Activated naive CD4-positive, alpha-beta T cell treated with anti-CD3 and anti-CD28 coated beads for 36 hours (primary cell): ENCODE results near the gene ATP7A. TPM values are rescaled to one million over a fixed set of nuclear protein-coding genes. Genes with fewer than 3 reads are reported as not detected.
"Not testable (repeated sequence)": the region's sequence is repeated elsewhere in the genome, so short reads cannot be mapped to it uniquely, and the experiment has no call there.

Experiments
- CTCF ChIA-PET: fragments of 350-600 bp; sonication (Branson Sonifier 250); formaldehyde crosslinking; loops from one replicate; lab custom pipeline; 2021; ENCODE audit warnings: antibody characterized with exemption; lab: Charles Lee
- DNase-seq: peaks from one replicate; pipeline ENCODE4 v3.0.0-alpha.2; 2020
- H3K27ac Mint-ChIP-seq: one replicate; pipeline ENCODE4 v1.8.0; 2021; ENCODE audit warnings: mild to moderate bottlenecking, mixed read lengths
- H3K27me3 Mint-ChIP-seq: one replicate; pipeline ENCODE4 v1.8.0; 2021; ENCODE audit warnings: low read depth, mixed read lengths
- H3K36me3 Mint-ChIP-seq: one replicate; pipeline ENCODE4 v1.8.0; 2021; ENCODE audit warnings: low read depth, mixed read lengths
- H3K4me1 Mint-ChIP-seq: one replicate; pipeline ENCODE4 v1.8.0; 2021; ENCODE audit warnings: low read depth, mixed read lengths
- H3K4me3 Mint-ChIP-seq: one replicate; pipeline ENCODE4 v1.8.0; 2021; ENCODE audit warnings: mild to moderate bottlenecking, moderate library complexity, mixed read lengths
- H3K9me3 Mint-ChIP-seq: one replicate; pipeline ENCODE4 v1.8.0; 2021; ENCODE audit warnings: mixed read lengths
- intact Hi-C: fragments of 100-400 bp; cut with micrococcal nuclease; formaldehyde crosslinking; loops from one replicate; pipeline ENCODE4 v1.15.1; 2023
- total RNA-seq, 2 experiments: library from RNA; stranded (reverse); gene quantifications; one replicate each; pipeline ENCODE4 v1.2.3, GENCODE V29; 2021

The ATP7A gene
- total RNA-seq, 2 experiments from 2014 or later: 5.3 to 5.5 TPM

DNA sequence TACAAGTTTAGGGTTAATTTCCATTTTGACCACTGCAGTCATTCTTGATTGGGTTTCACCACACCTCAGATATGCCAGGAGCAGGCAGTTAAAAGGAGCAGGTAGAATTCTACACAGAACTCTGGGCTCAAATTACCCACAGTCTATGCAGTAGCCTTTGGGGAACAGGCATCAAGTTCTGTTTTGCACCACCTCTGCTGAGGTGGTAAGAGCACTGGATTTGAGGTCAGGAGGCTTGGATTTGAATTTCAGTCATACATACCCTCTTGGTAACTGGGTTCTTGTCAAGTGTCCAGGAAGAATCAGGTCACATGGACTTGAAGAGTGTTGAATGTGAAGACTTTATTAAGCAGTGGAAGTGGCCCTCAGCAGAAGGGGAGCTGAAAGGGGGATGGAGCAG lies 153.2 kb downstream of the ATP7A start:
- Mint-ChIP-seq H3K27ac (no peak overlapping the region), H3K9me3 (no peaks in the 10 kb centered on the region), H3K36me3 (no peaks in the 10 kb centered on the region), H3K4me1 (peaks cover 14% of the 10 kb centered on the region), H3K27me3 (no peaks in the 10 kb centered on the region), H3K4me3 (no peak overlapping the region)
- no peak for DNase-seq
- CTCF ChIA-PET: no interaction called here
- intact Hi-C loops: loop anchor here (2.0 kb wide), 1 partner anchor 169 kb away; the partner anchor contains the start of gene MAGT1

DNA sequence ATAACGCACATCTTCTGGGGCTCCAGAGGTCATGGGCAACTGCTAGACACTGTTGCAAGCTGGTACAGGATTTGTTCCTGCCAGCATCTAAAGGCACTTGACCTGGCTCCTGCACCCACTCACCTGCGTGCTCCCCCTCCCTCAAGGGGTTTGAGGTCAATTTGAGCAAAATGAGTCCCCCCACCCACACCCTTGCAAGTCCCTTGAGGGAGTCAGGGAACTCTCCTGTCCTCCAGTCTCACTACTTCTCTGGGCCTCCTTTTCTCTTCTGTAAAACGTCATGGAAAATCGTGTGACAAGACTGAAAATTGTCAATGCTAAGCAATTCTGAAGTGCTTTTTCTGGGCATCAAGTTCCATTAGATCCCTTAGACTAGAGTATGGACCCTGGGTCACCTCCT lies 153.7 kb downstream of the ATP7A start:
- CTCF ChIA-PET: interaction anchor here (0.6 kb wide), 3 partner anchors 17 to 72 kb away, joined by 3 to 7 read pairs (median 4); no protein-coding TSS in a partner anchor
- H3K36me3 Mint-ChIP-seq: no peaks in the 10 kb centered on the region
- no peaks in the 10 kb centered on the region for H3K27me3 Mint-ChIP-seq
- H3K4me1 Mint-ChIP-seq: peaks cover 14% of the 10 kb centered on the region
- H3K27ac Mint-ChIP-seq: no peak overlapping the region
- intact Hi-C loops: loop anchor here (2.0 kb wide), 1 partner anchor 169 kb away; the partner anchor contains the start of gene MAGT1
- H3K4me3 Mint-ChIP-seq: no peak overlapping the region
- H3K9me3 Mint-ChIP-seq: no peaks in the 10 kb centered on the region
- no peak for DNase-seq

DNA sequence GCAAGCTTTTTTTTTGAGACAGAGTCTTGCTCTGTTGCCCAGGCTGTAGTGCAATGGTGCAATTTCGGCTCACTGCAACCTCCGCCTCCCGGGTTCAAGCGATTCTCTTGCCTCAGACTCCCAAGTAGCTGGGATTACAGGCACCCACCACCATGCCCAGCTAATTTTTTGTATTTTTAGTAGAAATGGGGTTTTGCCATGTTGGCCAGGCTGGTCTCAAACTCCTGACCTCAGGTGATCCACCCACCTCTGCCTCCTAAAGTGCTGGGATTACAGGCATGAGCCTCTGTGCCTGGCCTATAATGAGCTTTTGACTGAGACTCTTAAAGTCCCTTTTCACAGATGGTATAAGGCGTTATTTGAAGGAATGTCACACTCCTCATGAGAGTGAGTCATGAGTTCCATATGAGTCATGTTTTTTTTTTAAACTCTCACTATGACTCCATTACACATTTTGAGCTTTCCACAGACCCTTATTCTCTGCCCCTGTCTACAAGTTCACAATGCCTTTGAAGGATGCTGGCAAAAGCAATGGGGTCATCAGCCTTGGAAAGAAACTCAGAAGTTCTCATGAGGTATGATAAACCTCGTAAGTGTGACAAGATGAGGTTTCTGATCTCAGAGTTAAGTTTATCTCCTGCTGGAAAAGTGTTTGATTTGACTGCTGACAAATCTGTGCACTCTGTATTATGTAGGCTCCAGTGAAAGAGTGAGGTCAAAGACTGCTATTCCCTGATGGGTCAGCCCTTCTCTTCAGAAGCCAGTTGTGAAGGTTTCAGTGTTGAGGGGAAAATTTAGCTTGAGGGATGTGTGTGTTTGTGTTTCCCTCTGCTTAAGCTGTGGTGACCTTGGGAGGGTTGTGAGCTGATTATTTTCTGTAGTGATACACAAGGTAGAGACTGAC lies 154.5 kb downstream of the ATP7A start:
- H3K27me3 Mint-ChIP-seq, H3K9me3 Mint-ChIP-seq, H3K36me3 Mint-ChIP-seq, H3K4me3 Mint-ChIP-seq: not testable (repeated sequence)
- Mint-ChIP-seq H3K4me1 (peaks cover 14% of the 10 kb centered on the region), H3K27ac (peak overlapping the region; percentile 82)
- intact Hi-C loops: loop anchor here (1.0 to 5.0 kb wide), 7 partner anchors 8 to 452 kb away; partner anchors contain the start of genes ATP7A, ATRX, MAGT1 and PGK1
- DNase-seq: peak; percentile 15
- CTCF ChIA-PET: interaction anchor here (0.6 to 0.7 kb wide), 5 partner anchors 16 to 492 kb away, joined by 3 to 7 read pairs (median 4); no protein-coding TSS in a partner anchor

- Mint-ChIP-seq H3K27me3 (no peaks in the 10 kb centered on the region), H3K9me3 (no peaks in the 10 kb centered on the region), H3K4me3 (no peak overlapping the region), H3K27ac (no peak overlapping the region), H3K4me1 (peaks cover 14% of the 10 kb centered on the region), H3K36me3 (no peaks in the 10 kb centered on the region)
- CTCF ChIA-PET: no interaction called here
- DNase-seq: no peak
- intact Hi-C loops: loop anchor here (5.0 kb wide), 1 partner anchor 279 kb away; the partner anchor contains the start of gene ATRX
Measured at GRCh38 chrX:78066110-78066509, 155.6 kb downstream of the ATP7A start.

GRCh38 chrX:78071331-78071730 lies 160.8 kb downstream of the ATP7A start:
- Mint-ChIP-seq H3K27me3 (no peaks in the 10 kb centered on the region), H3K27ac (no peak overlapping the region), H3K4me3 (no peak overlapping the region), H3K4me1 (peaks cover 8% of the 10 kb centered on the region), H3K9me3 (peaks cover 7% of the 10 kb centered on the region), H3K36me3 (peaks cover 7% of the 10 kb centered on the region)
- DNase-seq: no peak
- CTCF ChIA-PET: interaction anchor here (0.6 kb wide), 1 partner anchor 32 kb away, joined by 3 read pairs; no protein-coding TSS in a partner anchor
- intact Hi-C loops: no loop called here

- H3K27ac Mint-ChIP-seq, H3K27me3 Mint-ChIP-seq, H3K36me3 Mint-ChIP-seq, H3K4me3 Mint-ChIP-seq, H3K9me3 Mint-ChIP-seq, H3K4me1 Mint-ChIP-seq: not testable (repeated sequence)
- CTCF ChIA-PET: interaction anchor here (1.4 to 1.7 kb wide), 2 partner anchors 28 to 49 kb away, joined by 3 to 6 read pairs; no protein-coding TSS in a partner anchor
- DNase-seq: peak; percentile 15
- intact Hi-C loops: loop anchor here (1.0 kb wide), 1 partner anchor 8 kb away; no protein-coding TSS in a partner anchor
Measured at GRCh38 chrX:78073147-78074077, 162.9 kb downstream of the ATP7A start.

- Mint-ChIP-seq H3K36me3 (peaks cover 10% of the 10 kb centered on the region), H3K9me3 (peaks cover 9% of the 10 kb centered on the region), H3K4me3 (no peak overlapping the region), H3K4me1 (peaks cover 8% of the 10 kb centered on the region), H3K27ac (peak overlapping the region; percentile 56), H3K27me3 (no peaks in the 10 kb centered on the region)
- no peak for DNase-seq
- CTCF ChIA-PET: interaction anchor here (1.4 to 1.7 kb wide), 2 partner anchors 27 to 49 kb away, joined by 3 to 6 read pairs; no protein-coding TSS in a partner anchor
- intact Hi-C loops: no loop called here
Measured at GRCh38 chrX:78074088-78074487, 163.6 kb downstream of the ATP7A start.

GRCh38 chrX:78075787-78076389 lies 165.4 kb downstream of the ATP7A start:
- Mint-ChIP-seq H3K27me3 (no peaks in the 10 kb centered on the region), H3K36me3 (peaks cover 10% of the 10 kb centered on the region), H3K4me1 (peaks cover 8% of the 10 kb centered on the region), H3K27ac (peak overlapping the region; percentile 48), H3K9me3 (peaks cover 9% of the 10 kb centered on the region), H3K4me3 (no peak overlapping the region)
- intact Hi-C loops: no loop called here
- CTCF ChIA-PET: no interaction called here
- peak; percentile 18 for DNase-seq

DNA sequence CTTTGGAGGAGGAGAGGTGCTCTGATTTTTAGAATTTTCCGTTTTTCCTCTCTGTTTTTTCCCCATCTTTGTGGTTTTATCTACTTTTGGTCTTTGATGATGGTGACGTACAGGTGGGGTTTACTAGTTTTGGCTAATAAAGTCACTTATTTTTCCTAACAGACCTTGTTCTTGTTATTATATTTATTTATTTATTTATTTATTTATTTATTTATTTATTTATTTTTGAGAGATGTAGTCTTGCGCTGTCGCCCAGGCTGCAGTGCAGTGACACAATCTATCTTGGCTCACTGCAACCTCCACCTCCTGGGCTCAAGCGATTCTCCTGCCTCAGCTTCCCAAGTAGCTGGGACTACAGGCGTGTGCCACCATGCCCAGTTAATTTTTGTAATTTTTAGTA lies 170.9 kb downstream of the ATP7A start:
- H3K9me3 Mint-ChIP-seq, H3K4me3 Mint-ChIP-seq, H3K27ac Mint-ChIP-seq, DNase-seq, H3K27me3 Mint-ChIP-seq, H3K4me1 Mint-ChIP-seq, intact Hi-C loops, H3K36me3 Mint-ChIP-seq: not testable (repeated sequence)
- CTCF ChIA-PET: interaction anchor here (0.6 kb wide), 1 partner anchor 17 kb away, joined by 3 read pairs; no protein-coding TSS in a partner anchor

GRCh38 chrX:78092296-78092695 lies 181.8 kb downstream of the ATP7A start:
- no peaks in the 10 kb centered on the region for H3K9me3 Mint-ChIP-seq
- H3K27ac Mint-ChIP-seq: no peak overlapping the region
- CTCF ChIA-PET: interaction anchor here (0.6 kb wide), 1 partner anchor 254 kb away, joined by 3 read pairs; no protein-coding TSS in a partner anchor
- no peaks in the 10 kb centered on the region for H3K4me1 Mint-ChIP-seq
- no peaks in the 10 kb centered on the region for H3K27me3 Mint-ChIP-seq
- no peak overlapping the region for H3K4me3 Mint-ChIP-seq
- intact Hi-C loops: loop anchor here (1.0 to 2.0 kb wide), 2 partner anchors 67 to 182 kb away; partner anchors contain the start of gene ATP7A
- peaks cover 1% of the 10 kb centered on the region for H3K36me3 Mint-ChIP-seq
- DNase-seq: peak; percentile 24

DNA sequence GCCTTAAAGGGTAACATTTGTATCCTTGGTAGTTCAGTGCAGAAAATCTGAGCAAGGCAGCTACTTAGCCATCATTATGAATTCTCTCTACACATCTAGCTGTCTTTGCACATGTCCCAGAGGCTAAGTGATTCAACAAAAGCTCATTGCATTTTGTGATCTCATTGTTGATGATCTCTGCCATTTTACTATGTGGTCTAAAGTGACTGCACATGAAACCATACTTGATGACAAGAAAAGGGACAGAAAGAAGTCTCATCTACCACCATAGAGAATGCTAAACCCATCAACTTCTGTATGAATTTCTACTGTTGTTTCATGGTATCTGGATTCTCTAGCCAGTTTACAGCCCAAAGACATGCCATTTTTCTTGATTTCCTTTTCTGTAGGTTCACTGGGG lies 187.6 kb downstream of the ATP7A start:
- CTCF ChIA-PET: no interaction called here
- no peak for DNase-seq
- intact Hi-C loops: no loop called here
- Mint-ChIP-seq H3K4me3 (no peak overlapping the region), H3K4me1 (peaks cover 6% of the 10 kb centered on the region), H3K27ac (no peak overlapping the region), H3K36me3 (peaks cover 2% of the 10 kb centered on the region), H3K27me3 (no peaks in the 10 kb centered on the region), H3K9me3 (peaks cover 3% of the 10 kb centered on the region)
